Measurements from ENCODE around the gene ADRB2.
"Not testable (repeated sequence)": the region's sequence is repeated elsewhere in the genome, so short reads cannot be mapped to it uniquely, and the experiment has no call there.

ADRB2 gene

DNA sequence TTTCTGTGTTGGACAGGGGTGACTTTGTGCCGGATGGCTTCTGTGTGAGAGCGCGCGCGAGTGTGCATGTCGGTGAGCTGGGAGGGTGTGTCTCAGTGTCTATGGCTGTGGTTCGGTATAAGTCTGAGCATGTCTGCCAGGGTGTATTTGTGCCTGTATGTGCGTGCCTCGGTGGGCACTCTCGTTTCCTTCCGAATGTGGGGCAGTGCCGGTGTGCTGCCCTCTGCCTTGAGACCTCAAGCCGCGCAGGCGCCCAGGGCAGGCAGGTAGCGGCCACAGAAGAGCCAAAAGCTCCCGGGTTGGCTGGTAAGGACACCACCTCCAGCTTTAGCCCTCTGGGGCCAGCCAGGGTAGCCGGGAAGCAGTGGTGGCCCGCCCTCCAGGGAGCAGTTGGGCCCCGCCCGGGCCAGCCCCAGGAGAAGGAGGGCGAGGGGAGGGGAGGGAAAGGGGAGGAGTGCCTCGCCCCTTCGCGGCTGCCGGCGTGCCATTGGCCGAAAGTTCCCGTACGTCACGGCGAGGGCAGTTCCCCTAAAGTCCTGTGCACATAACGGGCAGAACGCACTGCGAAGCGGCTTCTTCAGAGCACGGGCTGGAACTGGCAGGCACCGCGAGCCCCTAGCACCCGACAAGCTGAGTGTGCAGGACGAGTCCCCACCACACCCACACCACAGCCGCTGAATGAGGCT is at the start of gene ADRB2:
ADRB2 (plus strand) TSS at position 559 of the 686 bp plus-strand sequence. CDS start 221 bp downstream, outside the sequence.
- DNase-seq: peak; percentile 91

DNA sequence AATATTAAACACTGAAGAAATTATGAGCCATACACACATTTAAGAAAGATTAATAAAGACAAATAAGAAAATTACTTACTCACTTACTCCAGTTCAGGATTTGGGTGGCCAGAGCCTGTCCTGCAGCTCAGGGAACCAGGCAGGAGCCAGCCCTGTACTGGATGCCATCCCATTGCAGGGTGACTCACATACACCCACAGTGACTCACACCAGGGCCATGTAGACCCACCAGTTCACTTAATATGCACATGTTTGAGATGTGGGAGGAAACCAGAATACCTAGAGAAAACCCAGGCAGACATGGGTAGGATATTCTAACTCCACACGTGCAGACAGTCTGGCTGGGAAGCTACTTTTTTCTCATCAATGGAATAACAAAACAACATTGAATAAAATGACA is 49.6 kb upstream of the ADRB2 start:
- peak; percentile 72 for DNase-seq

DNA sequence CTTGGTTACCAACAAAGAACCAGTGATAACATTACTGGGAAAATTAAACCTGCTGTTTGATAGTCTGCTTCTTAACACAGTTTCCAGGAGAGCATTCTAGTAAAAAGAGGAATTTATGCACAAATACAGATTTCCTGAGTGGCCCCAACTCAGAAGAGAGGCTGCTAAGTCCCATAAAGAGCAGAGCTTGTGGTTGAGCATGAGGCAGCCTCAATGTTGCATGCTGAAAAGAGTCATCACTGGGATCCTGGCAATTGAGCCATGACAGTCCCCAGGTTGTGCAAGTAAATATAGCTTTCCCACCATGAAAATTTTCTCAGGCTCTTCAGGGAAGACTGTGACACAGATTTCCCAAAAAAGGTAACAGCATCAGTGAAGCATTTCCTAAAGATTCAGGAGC is 47.5 kb upstream of the ADRB2 start:
- no peak for DNase-seq

DNA sequence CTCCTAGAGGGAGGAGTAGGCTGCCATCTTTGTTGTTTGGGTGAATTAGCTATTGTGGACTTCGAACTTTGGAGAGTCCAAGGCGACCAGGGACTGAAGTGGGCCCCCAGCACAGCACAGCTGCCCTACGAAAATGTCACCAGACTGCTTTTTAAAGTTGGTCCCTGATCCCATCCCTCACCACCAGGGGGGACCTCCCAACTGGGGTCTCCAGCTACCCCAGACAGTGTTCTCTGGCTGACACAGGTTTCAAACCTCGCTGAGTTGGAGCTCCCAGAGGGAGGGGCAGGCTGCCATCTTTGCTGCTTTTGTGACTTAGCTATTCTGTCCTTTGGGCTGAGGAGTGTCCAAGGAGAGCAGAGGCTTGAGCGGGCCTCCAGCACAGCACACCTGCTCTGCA is 45.7 kb upstream of the ADRB2 start:
- DNase-seq: no peak

DNA sequence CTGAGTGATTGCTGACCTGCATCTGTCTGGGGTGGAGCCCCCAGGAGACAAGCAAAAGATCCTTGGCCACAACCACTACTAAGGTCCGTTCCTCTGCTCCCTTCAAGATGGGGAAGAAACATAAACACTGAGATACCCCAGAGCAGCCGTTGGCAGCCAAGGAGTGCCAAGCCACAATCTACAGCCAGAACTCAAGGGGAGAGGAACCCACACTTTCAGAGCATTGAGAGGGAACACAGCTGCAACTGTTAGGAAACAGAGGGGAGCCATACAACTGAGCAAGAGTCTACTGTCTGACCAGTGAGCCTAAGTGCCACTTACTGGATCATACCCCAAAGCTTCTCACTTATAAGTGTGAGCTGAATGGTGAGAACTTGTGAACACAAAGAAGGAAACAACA is 44.6 kb upstream of the ADRB2 start:
- DNase-seq: no peak

DNA sequence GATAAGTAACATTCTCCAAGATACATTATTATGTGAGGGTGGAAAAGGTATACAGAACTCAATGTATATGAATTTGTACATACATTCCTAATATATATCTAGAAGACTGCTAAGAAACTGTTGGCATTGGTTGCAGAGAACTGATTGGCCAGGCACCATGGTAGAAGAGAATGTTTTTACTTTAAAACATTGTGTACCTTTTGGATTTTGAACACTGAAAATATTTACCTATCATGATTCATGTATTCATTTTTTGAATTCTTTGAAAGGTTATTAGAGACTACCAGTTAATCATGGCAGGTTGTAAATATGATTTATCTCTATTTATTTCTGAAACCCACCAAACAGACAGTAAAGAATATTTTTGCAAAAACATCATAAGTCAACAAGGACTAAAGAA is 41.2 kb upstream of the ADRB2 start:
- no peak for DNase-seq

DNA sequence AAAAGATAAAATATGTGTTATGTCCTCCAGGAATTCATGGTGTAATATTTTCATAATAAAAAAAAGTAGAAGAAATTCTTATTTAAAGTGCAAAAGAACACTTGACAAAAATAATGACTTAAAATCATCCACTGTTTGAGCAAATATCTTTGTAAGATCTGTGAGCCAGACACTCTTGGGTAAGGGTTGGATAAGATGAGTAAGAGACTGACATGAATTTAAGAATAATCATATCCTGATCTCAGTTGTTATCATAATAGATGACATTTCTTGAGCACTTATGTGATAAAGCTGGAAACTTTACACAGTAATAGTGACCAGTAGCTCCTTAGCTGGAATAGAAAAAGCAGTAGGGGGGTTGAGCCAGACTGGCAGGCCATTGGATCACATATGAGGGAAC is 40.0 kb upstream of the ADRB2 start:
- DNase-seq: no peak

DNA sequence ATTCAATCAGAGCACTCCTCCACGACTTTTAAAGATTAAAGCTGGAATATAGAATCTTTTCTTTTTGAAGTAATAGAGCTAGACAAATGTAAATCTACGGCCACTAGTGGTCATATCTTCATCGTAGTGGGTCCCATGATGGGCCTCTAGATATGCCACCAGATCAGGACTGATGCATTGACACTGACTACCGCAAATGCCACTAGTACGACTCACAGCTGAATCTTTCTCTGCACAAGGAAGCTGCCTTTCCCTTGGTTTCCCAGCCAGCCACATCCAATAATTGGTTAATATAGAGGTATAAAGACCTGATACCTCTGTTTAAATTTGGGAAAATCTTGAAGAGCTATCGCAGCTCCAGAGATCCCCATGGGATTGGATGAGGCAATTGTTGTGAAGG is 37.8 kb upstream of the ADRB2 start:
- no peak for DNase-seq

DNA sequence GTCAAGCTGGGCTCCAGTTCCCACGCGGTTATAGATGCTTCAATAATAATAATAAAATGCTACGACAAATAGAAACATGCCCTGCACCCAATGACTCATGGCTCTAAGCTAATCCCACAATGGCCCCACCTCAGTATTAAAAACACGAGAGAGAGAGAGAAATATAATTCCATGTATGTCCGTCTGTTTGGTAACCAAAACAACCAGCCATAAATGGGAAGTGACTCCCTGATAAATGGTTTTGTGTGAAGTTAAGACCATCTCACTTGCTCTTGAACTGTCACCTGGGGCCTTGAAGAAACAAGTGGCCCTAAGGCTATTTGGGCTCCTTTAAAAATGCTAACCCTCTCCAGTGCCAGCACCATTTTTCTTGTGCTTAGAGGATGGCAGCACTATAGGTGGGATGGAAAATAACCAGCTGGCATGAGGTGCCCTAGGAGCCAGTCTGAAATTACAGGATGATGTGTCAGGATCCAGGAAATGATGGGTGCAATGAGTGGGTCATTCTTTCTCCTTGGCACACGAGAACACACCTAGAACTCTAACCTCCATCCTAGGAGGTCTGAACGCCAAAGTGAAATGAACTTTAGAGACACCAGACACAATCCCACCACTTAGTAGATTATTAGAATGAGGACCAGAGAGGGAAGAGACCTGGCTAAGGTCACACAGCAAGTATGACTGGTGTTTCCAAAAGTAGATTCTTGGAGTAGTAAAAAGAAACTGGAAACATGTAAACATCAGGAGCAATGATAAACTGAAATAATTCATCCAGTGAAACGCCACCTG is 35.7 kb upstream of the ADRB2 start:
- DNase-seq: peak; percentile 36

DNA sequence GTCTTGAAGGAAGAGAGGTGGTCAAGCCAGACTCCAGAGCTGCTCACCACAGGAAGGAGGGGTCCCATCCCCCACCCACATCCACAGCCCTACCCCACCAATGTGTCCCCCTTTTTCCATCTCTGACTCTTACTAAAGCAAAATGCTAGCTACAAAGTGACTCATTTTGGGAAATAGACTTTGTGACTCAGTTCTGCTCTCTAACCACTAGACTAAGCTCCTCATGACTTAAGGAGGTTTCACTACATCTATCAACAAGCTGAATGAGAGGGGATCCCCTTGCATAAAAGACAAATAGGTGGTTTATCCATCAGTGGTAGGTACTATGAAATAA is 35.1 kb upstream of the ADRB2 start:
- peak; percentile 59 for DNase-seq

DNA sequence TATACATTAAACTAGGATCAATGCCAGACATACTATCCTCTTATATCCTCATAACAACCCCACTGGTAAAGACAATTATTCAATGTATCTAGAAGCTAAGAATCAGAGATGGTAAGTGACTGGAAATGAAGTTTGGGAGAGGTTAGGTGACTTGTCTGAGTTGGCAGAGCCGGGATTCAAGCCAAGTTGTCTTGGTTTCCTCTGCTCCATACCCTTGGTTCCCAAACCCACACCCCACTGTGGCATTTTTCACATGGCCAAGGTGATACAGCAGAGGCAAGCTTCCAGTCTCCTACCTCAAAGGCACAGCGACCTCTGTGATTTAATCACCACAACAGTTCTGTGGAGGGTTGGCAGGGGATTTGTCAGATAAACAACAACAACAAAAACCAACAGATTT is 34.7 kb upstream of the ADRB2 start:
- DNase-seq: no peak

DNA sequence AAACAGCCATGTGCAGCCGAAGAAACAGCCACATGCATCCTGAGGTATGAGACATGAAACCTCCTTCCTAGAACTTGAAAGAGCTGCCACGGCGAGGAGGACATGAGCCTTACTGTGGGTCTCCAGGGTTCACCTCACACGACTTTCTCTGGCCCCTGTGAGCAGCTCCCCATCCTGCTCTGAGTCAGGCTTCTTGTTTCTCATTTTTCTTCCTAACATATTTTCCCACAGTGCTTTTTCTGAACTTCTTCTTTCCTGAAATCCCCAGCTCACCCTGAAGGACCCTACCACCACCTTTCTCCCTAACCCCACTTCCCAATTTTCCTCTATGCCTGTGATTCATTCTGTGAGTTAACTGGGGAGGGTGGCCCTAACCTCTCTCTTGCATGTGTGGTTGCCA is 33.7 kb upstream of the ADRB2 start:
- DNase-seq: no peak

DNA sequence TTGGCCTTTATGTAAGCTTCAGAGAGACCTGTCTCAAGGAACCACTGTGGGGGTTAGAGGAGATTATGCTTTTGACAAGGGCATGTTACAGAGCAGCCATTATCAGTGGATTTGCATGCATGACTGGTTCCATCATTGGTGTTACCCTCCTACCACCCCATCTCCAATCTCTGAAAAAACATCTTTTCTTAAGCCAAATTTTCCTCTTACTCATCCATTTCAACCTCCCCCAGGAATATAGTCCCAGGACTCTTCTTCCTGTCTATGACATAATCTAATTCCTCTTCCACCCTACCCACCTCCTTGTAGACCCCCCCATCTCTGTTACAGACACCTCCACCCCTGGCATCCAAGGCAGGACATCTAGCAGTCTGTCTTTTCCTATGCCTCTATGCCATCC is 33.1 kb upstream of the ADRB2 start:
- DNase-seq: peak; percentile 35

DNA sequence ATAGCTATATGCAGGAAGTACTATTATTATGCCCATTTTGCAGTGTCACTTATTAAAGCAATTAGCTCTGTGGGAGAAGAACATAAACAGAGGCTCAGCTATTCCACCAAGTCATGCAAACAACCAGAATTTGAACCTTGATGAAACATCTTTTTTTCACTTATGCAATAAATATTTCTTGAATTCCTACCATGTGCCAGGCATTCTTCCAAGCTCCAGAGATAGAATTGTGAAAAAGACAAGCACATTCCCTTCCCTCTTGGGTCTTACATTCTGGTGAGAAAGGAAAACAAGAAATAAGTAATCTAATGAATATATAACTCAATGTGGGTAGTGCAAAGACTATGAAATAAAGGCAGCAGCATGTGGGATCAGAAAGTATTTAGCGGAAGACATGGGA is 32.1 kb upstream of the ADRB2 start:
- DNase-seq: peak; percentile 34

DNA sequence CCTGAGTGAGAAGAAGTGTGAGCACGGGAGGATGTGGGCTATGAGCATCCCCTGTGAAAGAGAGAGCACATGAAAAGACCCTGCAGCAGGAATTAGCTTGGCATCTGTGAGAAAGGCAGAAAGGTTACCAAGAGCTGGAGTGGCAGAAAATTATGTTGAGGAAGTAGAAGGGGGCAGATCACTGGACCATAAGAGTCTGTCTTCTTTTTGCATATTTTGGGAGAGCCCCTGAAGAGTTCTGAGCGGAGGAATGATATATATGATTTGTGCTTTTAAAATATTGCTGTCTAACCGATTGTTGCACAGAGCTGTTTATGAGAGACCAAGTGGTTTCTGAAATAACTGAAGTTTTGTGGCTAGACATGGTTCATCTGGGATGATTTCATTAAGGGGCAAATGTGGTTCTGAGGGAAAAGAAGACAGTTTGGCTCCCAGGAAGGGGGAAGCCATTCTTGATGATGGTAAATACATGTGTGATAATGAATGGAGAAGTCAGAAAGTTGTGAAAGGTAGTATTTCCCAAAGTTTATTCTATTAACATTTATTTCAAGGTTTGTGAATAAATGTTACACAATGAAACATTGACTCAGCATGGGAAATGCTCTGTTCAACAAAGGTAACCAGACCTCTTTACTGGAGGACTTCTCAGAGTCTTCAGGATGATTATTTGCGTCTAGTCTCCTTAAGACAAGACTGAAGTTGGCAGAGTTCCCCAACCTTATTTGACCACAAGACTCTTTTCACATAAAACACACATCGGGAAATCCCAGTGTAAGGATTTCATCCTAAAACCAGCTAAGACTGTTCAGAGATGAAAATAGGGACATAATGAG is 31.5 kb upstream of the ADRB2 start:
- peak; percentile 67 for DNase-seq

DNA sequence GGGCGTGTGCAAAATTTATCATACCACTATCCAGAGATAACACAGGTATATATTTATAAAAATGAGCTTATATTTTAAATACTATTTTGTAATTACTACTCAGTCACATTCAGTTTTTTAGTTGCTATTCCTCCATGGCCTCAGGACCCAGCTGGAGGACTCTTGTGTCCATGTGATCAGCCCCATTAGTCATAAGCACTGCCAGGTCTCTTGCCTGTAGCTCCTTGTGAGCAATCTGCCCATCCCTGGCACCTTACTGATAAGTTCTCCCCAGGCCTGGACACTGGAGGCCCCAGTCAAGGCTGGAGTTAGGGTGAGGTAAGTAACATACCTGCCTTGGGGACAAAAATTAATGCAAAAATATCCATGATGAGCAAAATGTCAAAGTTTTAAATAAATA is 29.5 kb upstream of the ADRB2 start:
- peak; percentile 54 for DNase-seq

DNA sequence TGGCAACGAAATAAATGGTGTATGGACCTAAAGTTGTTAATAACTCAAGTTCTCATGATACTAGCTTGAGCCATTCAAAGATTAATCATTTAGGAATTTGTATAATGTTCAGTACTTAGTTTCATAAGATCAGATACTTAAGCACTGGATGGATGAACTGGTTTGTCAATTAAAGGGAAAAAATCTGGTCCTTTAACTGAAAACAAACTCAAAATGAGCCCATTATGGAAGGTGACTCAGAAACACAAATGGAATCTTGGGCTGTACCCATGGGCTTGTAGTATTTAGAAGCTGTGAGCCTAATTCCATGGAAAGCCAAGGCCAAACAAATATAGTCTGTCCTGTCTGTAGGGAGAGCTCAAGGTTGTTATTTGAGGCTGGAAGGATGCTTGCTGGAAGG is 27.6 kb upstream of the ADRB2 start:
- no peak for DNase-seq

DNA sequence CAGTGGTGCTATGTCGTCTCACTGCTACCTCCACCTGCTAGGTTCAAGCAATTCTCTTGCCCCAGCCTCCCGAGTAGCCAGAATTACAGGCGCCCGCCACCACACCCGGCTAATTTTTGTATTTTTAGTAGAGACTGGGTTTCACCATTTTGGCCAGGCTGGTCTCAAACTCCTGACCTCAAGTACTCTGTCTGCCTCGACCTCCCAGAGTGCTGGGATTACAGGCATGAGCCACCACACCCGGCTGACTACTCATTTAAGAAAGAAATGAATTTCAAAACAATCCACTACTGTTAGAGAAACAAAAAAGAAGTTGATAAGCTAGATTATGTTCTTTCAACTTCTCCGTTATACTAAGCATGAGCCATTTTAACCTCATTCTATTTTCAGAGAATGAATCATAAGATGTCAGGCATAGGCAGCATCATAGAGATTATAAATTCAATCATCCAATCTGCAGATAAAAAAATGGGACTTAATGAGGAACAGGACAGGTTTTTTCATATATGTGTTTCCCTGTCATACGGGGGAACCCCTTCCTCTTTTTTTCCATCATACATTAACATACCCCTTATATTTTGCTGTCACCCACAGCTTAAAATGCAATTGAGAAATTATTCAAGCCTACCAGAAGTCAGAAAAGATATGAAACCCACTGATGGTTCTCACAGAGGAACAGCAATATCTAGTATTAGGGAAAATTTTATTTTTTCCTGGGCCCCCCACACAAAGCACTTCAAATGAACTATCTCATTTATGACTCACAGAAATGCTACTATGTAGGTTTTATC is 26.5 kb upstream of the ADRB2 start:
- no peak for DNase-seq

DNA sequence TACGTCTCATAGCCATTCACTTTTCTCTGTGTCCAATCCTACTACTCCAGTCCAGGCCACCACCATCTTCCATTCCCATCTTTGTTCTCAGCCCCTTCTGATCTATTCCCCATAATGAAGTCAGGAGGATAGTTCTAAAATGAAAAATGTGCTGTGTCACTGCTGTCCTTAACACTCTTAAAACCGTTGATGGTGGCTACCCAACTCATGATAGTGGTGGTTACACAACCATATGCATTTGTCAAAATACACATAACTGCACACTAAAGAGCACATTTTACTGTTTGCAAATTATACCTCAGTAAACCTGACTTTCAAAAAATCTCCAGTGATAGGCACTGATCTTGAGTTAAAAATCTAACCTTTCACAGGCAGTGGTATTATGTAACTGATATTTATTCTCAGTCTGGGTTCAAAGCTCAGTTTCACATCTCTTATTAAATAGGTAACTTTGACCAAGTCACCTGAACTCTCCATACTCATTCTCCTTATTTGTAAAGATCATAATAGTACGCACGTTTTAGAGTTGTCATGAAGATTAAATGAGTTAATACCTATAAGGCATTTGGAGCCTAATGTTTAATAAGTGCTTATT is 24.6 kb upstream of the ADRB2 start:
- DNase-seq: no peak

DNA sequence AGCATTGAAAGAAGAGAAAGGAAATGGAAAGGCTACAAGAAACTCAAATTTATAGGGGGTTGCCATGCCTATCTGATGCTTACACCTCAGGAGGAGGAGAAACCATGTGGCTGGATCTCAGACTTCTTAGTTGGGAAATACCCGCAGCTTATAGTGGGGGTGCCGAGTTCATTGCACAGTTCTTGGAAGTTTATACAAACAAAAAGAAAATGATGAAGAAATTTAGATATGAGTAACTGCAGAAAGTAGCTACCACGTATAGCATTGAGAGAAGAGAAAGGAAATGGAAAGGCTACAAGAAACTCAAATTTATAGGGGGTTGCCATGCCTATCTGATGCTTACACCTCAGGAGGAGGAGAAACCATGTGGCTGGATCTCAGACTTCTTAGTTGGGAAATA is 23.0 kb upstream of the ADRB2 start:
- not testable (repeated sequence) for DNase-seq

DNA sequence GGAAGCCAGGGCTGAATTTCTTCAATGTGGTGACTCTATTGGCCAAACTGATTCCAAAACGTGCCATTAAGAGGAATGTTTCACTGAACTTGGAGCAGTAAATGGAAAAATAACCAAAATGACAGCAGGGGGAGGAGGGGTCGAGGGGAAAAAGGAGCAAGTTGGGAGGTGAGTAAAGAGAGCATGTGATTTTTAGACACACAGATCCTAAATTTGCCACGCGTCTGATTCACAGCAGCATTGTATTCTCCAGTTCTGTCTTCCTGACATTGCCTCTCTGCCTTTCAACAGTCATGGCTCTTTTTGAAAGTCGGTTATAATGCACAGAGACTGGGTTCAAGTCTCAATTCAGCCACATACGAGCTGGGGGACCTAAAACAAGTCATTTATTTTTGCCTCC is 22.0 kb upstream of the ADRB2 start:
- no peak for DNase-seq
